HG02981 (cell line): ENCODE measurements around the gene WDFY1.

Source experiments
- ATAC-seq: cut with Tn5 transposase; IDR thresholded peaks from one replicate; pipeline ENCODE4 v1.9.1; 2021; ENCODE audit warnings: mild to moderate bottlenecking, moderate library complexity; ENCODE audit not compliant: unreplicated experiment

WDFY1 gene, protein sequence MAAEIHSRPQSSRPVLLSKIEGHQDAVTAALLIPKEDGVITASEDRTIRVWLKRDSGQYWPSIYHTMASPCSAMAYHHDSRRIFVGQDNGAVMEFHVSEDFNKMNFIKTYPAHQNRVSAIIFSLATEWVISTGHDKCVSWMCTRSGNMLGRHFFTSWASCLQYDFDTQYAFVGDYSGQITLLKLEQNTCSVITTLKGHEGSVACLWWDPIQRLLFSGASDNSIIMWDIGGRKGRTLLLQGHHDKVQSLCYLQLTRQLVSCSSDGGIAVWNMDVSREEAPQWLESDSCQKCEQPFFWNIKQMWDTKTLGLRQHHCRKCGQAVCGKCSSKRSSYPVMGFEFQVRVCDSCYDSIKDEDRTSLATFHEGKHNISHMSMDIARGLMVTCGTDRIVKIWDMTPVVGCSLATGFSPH

DNA sequence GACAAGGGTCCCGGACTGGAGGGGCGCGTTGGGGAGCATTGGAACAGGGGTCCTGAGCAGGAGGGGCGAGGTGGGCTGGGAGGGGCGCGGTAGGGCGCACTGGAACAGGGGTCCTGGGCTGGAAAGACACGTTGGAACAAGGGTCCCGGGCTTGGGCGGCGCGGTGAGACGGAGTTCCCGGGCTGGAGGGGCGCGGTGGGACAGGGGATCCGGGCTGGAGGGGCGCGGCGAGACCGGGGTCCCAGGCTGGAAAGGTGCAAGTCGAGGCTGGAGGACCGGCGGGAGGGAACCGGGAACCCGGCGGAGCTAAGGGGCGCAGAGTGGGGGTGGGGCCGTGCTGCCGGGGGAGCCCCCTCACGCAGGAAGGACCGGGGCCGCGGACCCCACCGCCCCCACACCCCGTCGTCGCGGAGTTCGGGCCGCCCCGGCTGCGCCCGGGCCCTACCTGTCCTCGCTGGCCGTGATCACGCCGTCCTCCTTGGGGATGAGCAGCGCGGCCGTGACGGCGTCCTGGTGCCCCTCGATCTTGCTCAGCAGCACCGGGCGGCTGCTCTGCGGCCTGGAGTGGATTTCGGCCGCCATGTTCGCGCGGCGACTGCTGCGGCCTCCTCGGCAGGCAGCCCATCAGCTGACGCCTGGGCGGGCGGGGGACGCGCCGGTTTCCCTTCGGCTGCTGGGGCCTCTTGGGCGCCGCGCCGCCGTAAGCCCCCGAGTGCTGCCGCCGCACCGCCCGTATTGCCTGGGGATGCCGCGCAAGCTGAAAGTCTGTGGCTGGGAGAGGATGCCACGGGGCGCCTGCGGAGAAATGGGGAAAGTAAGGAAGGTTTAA lies at the start of gene WDFY1:
Gene WDFY1, minus strand, starts transcription at position 633 of the 829 bp plus-strand sequence. Its CDS starts 51 bp downstream, at position 582.
- peak; percentile 79 for ATAC-seq

DNA sequence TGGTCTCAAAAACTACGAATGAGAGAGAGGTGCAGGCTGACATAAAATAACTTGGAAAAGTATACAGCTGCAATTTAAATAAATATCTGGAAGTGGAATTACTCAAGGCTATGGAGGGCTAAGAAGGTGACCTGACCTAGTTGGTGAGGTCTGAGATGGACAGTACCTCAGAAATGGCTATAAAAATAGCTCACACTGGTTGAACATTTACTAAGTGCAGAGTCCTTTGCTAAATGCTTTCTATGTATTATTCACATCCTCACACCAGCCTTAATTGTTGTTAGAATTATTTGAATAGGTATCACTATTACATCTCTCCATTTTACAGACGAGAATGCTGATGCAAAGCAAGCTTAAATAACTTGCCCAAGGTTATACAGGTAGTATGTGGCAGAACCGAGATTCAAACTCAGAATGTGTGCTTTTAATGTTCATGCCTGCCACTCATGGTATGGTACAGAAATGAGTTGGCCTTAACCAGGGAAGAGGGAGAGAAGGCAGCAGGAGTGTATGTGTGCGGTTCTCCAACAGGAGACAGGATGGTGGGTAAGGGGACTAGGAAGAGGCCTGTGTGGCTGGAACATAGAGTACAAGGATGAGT lies 49.5 kb upstream of the WDFY1 start:
- no peak for ATAC-seq

DNA sequence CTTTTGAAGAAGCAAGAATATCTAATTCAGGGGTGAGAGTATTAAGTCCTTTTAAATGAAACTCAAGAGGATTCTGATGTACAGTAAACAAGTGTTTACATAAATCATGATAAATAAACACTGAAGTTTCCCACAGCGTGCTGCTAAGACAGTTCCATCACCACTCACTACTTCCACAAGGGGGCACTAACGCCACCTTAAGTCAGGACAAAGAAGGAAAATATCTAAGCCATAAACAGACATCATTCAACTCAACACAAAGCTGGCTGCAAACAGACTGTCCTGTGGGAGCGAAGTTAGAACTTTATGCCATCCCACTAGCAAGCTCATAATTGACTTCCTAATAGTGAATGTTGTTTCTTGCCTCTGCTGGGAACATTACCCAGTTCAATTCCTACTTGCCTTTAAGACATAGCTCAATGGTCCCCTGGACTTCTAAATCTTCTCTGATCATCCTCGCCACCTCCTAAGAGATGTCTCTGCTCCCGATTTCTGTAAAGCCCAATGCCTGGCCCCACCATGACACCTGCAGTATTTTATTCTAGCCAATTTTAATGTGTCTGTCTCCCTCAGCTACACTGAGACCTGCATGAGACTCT lies 48.6 kb upstream of the WDFY1 start:
- ATAC-seq, result peak; percentile 61

DNA sequence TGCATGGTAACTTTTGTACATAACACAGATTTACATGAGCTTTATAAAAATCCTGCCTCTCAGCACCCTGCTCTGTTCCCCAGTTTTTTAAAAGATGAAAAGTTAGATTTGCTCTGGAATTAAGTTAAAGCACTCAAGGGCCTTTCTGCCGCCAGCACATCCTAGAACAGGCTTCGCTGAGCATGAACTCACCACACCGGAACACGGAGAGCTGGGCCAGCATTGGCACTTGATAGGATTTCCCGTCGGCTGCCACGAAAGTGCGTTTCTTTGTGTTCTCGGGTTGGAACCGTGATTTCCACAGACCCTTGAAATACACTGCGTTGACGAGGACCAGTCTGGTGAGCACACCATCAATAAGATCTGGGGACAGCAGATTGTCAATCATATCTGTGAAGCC lies 46.5 kb upstream of the WDFY1 start:
- no peak for ATAC-seq

DNA sequence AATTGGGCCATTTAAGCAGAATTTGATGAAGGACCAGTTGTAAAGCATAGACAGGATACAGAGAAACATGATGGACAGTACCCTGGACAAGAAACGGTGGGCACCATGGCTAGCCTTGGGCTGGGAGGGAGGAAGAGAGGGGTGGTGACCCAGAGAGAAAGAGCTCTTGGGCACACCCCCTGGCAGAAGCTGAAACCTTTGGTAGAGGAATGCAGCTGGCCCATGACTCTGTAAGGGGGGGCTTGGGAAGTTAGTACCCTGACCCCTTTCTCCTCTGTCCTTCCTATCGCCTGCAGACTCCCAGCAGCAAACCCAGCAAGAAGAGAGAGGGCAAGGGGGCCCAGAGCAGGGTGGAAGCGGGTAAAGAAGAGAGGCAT lies 44.7 kb upstream of the WDFY1 start:
- ATAC-seq, result no peak

DNA sequence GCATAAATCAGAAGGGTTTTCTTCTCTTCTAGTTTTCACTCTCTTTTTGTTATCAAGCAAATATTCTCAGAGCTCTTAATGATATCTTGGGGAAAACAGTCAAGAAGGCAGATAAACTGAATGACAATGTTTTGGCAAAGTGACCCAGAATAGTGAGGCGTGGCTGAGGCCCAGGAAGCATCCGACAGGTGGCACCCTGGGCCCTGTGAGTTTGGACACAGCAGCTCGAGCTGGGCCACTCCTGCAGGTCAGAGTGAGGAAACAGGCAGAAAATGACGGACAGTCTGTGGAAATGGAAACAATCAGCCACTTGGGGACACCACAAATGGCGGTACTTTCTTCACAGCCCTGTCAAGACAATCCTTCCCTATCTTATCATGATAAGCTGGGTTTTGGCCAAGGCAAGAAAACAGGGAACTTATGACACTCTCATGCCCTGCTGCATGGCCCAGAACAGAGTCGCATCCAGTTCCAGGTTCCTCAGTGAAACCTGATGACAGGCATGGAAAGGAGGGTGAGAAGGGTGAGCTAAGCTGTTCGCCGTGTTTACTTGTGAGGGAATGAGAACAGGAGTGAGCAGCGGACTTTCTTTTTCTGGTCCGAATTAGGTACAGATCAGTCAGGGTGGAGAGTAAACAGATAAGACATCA lies 44.2 kb upstream of the WDFY1 start:
- ATAC-seq, result no peak

DNA sequence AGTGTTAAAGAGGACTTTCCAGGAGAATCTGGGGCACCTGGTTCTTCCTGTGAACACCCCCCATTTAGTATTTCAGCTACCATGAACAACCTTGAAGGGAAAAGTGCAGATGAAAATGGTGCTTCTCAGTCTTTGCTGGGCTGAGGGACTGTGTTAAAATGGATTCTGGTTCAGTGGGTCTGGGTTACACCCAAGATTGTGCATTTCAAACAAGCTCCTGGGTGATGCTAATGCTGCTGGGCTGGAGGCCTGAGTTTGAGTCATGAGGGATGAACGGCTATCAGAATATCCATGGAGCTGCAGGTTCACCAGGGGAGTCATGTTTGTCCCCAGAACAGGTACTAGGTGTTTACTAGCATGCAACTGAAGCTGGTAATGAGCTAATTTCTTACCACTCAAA lies 36.1 kb upstream of the WDFY1 start:
- no peak for ATAC-seq

DNA sequence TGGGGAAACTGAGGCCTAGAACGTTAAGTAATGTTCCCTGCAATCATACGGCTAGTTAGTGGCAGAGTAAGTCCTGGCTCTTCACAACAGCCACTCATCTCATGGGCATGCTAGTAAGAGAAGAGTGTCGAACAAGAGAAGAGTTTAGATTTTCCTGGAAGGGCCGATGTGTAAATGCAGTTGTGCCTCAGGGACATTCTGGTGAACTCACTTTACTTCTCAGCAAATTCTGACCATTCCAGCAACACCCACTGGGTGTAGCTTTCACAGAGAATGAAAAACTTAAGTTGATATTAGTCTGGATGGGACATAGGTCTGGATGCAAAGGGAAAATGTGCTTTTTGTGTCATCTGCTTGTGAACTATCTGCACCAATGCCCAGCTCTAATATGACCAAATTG lies 35.7 kb upstream of the WDFY1 start:
- ATAC-seq, result no peak

DNA sequence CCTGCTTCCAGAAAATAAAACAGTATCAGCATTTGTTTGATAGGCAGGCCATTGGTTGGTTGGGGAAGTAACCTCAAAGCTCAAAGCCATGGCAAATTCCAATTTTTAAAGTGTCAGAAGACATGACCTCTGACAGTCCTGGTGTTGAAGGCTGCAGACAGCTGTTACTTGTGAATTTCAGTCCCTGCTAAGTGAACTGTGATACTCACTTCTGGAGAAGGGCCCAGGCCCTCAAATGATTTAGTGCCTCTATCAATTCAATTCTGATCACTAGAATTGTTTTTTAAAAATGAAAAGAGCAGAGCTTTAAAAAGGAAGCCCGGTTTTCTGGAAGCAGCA lies 35.2 kb upstream of the WDFY1 start:
- no peak for ATAC-seq

DNA sequence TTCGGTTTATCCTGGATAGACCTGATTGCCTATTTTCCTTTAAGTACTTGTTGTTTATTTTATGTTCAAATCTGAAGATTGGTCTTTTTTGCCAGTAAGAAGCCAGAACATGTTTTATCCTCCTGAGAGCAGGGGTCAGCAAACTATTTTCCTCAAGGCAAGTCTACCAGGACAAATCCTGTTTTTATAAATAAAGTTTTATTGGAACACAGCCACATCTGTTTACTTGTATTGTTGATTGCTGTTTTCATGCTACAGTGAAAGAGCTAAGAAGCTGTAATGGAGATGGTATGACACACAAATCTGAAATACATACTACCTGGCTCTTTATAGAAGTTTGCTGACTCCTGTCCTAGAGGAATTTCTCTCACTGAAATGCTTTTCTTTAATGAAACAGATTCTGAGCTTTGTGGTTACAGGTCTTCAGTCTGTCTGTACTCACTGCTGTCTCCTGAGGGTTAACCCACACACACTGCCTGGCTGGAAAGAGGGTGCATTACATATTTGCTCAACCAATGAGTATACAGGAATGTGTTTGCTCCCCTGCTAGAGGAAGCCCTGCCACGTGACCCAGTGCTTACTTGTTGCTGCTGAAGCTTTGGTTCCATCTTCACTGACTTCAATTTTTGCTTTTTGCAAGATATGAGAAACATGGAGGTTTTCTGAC lies 34.7 kb upstream of the WDFY1 start:
- ATAC-seq, result no peak

DNA sequence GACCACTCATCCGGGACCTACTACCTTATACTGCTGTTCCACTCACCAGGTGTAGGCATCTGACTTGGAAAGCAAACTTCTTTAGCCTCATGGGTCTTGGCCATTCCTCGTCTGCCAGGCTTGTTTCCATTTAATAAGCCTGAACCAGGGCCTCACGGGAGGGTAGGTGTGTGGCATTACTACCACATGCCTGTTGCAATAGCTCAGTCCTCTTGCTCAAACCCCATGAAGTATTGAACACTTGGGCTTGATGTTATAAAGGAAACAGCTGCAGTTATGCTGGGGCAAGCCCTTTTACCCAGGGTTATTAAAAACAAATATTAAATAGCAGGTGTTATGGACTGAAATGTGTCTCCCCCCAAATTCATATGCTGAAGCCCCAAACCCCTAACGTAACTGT lies 33.3 kb upstream of the WDFY1 start:
- no peak for ATAC-seq

DNA sequence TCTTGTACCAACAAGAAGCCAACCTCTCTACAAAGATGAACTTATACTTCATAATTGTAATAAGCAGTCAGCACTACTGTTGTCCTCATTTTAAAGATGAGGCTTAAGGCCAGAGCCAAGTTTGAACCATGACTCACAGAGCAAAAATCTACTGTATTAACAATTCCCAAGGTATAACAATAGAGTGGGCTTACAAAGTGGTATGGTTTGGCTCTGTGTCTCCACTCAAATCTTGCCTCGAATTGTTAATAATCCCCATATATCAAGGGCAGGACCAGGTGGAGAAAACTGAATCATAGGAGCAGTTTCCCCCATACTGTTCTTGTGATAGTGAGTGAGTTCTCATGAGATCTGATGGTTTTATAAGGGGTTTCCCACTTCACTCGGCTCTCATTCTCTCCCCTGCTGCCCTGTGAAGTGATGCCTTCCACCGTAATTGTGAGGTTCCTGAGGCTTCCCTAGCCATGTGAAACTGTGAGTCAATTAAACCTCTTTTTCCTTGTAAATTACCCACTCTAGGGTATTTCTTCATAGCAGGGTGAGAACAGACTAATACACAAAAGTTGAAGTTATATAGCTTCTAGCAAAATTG lies 31.6 kb upstream of the WDFY1 start:
- no peak for ATAC-seq

DNA sequence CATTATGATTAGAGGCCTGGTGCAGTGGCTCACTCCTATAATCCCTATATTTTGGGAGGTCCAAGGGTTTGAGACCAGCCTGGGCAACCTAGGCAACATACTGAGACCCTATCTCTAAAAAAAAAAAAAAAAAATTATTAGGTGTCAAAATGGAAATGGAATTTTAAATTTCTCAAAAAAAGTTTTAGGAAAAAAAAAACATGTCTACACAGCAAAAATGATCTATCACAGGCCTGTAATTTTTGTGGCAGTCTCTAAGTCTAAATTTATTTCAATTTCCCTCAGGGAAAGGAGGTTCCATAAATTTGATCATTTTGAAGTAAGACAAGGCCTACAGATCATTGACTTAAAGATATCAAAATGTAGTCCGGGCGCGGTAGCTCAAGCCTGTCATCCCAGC lies 28.5 kb upstream of the WDFY1 start:
- no peak for ATAC-seq

DNA sequence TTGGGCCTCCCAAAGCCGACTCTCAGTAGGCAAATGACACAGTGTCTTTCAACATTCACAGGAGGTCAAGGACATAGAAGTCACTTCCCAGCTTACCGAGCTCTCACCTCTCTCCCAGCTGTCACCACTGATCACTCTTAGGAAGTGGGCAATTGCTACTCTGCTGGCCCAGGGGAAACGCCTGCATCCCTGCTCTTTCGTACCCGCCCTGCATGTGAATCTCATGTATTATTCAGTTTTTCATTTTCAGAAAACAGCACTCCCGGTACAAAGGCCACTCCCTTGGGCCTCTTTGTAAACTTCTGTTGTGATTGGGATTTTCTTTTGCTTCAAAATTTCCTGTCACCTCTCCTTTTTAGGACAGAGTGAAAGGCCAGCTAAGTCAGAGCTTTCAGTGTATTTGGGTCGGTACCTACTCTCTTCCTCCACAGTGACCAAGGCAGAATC lies 27.5 kb upstream of the WDFY1 start:
- no peak for ATAC-seq

DNA sequence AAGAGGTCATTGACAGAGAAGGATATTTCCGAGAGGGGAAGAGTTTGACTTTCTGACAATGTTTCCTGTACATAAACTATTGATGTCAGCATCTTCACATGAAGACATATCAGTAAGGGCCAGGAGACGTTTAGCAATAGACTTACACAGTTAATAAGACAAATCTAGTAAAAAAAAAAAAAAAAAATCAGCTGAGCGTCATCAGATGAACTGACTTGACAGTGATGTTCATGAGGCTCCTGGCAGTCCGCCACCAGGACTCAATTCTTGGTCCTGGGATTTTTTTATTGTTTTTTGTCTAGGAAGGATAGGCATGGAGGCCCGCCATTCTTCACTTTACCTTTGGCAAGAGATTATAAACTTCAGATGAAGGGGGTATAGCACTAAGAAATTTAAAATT lies 26.6 kb upstream of the WDFY1 start:
- no peak for ATAC-seq

DNA sequence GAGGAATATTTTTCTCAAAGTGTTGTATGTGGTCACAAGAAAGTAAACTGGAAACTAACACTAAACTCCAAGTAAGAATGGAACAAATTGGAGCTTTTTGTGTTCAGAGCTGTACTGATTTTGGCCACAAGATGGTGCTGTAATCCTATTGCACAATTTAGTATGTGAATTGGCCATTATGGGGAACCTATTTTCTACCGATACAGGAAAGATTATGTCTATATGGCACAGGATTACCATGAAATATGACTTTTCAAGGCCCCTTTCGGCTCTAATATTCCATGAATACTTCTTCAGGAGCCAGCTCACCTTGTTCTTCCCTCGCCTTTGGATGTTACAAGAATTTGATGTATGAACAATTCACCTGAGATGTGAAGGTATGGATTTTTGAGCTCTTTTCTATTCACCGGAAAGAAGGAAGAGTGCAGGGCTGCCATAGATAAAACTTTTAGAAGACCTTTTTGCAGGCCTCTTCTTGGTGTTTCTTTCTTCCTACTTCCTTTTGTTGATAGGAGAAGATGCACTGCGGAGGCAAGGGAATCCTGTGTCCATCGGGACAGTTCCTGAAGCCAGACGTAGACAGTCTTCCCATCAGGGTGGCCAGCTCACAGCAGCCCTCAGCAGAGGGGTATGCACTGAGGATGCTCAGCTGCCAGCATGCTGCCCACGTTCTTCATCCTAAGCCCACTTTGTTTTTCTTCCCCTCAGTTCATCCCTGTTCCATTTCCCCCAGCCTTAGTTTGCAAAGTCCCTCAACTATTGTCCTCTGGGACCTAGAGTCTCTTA lies 25.4 kb upstream of the WDFY1 start:
- no peak for ATAC-seq

DNA sequence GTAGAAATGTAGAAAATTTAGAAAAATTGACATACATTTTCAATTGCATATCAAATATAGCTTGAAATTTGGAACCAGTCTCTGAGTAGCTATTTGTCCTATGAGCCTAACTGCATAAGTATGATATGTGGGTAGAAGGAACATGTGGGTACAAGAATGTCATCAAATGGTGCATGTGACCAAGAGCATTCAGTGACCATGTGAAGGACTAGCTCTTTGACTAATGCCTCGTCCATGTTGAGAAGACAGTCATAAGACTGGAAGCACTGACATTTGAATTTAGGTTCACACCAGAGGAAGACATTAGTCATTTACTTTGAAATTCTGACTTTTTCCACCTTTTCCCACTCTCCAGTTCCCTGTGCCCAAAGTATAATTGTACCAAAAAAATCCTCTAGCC lies 24.7 kb upstream of the WDFY1 start:
- no peak for ATAC-seq

DNA sequence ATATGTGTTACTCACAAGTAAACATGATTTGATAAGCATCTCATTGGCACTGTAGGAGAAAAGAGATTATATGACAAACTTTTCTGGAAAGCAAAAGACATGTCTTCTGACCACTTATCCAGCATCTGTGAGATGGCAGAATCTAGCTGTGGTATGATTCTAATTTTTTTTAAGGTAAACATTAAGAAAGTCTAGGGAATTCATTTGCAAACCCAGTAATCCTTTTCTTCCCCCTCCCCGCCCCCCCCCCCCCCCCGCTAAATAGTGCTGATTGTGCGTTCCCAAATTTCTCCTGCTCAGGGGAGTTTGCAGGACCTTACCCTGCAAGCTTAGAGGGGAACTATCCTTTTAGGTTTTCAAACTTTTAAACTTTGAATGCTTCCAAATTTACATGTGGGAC lies 24.2 kb upstream of the WDFY1 start:
- ATAC-seq, result no peak

DNA sequence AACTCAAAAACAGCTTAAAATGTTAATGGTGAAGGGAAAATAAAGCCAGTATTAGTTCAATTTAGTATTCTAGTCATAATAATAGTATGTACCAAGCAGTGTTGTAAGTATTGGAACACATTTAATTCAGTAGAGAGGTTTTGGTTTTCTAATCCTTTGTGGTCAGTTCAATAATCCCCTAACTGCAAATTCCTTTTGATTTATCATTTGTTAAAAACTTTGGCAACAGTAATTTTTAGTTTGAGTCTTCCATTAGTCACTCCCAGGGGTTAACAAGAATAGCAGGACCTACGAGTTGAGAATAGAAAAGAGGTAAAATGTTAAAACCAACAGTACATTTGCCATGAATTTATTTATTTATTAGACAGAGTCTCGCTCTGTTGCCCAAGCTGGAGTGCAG lies 22.8 kb upstream of the WDFY1 start:
- no peak for ATAC-seq
